GM23248 (cell line): ENCODE data around the gene MOB2.

Experiments used
- EZH2 ChIP-seq: fragments of 200-600 bp; sonication (generic); IDR thresholded peaks from 2 replicates; pipeline ENCODE4 v1.6.1; 2018; ENCODE audit warnings: antibody characterized with exemption, mild to moderate bottlenecking; ENCODE audit not compliant: insufficient read depth, poor library complexity, severe bottlenecking
- EZH2phosphoT487 ChIP-seq: fragments of 200-600 bp; sonication (generic); IDR thresholded peaks from 2 replicates; pipeline ENCODE4 v1.6.1; 2018; ENCODE audit warnings: antibody characterized with exemption, moderate library complexity, mild to moderate bottlenecking, low read depth; ENCODE audit not compliant: insufficient read depth

DNA sequence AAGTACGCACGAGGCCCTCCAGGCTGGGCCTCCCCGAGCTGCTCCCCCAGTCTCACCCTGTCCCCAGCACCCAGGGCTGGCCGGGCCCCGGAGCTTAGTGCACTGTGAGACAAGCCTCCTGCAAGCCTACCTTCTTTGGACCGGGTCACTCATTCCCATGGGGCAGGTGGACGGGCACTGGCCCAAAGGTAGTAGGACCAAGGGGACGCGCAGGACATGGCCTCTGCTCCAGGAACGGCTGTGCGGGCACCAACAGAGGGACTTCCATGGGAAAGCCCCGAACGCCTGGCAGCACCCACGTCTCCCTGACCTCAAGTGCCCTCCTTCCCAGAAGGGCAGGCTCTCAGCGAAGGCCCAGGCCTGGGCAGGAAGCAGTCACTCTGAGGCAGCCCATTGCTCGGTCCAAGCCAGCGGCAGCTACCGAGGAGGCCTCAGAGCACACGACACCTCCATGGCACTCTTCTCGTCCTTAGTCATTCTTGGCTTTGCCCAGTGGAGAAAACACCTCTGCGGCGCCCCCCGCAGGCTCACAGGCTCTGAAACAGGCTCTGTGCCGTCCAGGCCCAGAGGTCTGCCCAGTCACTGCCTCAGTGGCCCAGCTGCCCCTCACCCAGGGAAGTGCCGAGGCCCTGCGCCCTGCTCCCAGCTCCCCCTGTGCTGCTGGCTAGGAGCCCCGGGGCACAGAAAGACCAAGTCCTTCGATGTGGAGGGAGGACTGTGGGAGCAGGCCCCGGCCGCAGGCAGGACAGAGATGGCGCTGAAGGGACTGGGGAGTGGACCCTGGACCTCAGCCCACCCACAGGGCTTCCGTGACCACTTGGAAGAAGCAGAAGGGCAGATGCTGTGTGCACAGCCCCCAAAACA, 3.8 kb downstream of the MOB2 start:
- no peak for TF ChIP-seq EZH2phosphoT487
- no peak for TF ChIP-seq EZH2
